ENCODE data around the gene GINS3. TPM values are rescaled to one million over a fixed set of nuclear protein-coding genes. Genes with fewer than 3 reads are reported as not detected.
"Not testable (repeated sequence)": the region's sequence is repeated elsewhere in the genome, so short reads cannot be mapped to it uniquely, and the experiment has no call there.

Gene GINS3
- total RNA-seq, 4 donors from 2014 or later: 2.6 to 9.6 (median 6.8) TPM

DNA sequence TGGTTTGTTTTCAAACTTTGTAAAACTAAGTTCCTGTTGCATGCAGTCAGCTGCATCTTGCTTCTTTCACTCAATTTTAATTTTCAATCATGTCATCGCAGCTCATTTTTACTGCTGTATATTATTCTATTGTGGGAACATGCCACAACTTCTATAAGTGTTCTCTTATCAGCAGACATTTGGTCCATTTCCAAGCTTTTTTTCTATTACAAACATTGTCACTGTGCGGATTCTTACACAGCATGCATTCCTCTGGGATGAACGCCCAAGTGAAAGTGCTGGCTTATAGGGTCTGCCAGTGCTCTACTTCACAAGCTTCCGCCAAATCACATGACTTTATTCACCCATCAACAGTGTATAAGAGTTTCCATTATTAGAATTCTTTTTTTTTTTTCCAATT, 22.7 kb downstream of the GINS3 start:
- H3K27me3 ChIP-seq: no peaks in the 10 kb centered on the region
- DNase-seq (ENCODE audit: low spot score in 2 of 2): no peak
- no peak overlapping the region for H3K27ac ChIP-seq
- H3K4me3 ChIP-seq: no peak overlapping the region
- no peaks in the 10 kb centered on the region for H3K9me3 ChIP-seq
- H3K4me1 ChIP-seq: peaks cover 43% of the 10 kb centered on the region
- WGBS: 66% methylated on average over 4 of the region's 4 CpGs
- no peak for TF ChIP-seq CTCF (IDR thresholded peaks at IDR 0.05)
- no peaks in the 10 kb centered on the region for H3K36me3 ChIP-seq

DNA sequence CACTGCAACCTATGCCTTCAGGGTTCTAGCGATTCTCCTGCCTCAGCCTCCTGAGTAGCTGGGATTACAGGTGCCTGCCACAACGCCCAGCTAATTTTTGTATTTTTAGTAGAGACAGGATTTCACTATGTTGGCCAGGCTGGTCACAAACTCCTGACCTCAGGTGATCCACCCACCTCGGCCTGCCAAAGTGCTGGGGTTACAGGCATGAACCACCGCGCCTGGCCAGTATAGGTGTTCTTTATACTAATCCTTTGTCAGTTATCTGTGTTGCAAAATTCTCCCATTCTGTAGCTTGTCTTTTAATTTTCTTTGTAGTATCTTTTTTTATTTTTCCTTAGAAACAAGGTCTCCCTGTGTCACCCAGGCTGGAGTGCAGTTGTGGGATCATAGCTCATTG, 23.7 kb downstream of the GINS3 start:
- H3K4me3 ChIP-seq; H3K27me3 ChIP-seq; H3K36me3 ChIP-seq; H3K27ac ChIP-seq; DNase-seq (ENCODE audit: low spot score in 2 of 2); H3K9me3 ChIP-seq: not testable (repeated sequence)
- WGBS: 88% methylated on average over 5 of the region's 5 CpGs
- peaks cover 36% of the 10 kb centered on the region for H3K4me1 ChIP-seq

- WGBS: 93% methylated on average over 10 of the region's 10 CpGs
- DNase-seq (ENCODE audit: low spot score in 2 of 2): no peak
- Histone ChIP-seq H3K4me1 (peaks cover 35% of the 10 kb centered on the region), H3K4me3 (no peak overlapping the region), H3K9me3 (no peaks in the 10 kb centered on the region), H3K27ac (no peak overlapping the region), H3K36me3 (no peaks in the 10 kb centered on the region), H3K27me3 (no peaks in the 10 kb centered on the region)
- no peak for TF ChIP-seq CTCF (IDR thresholded peaks at IDR 0.05)
- no peak for TF ChIP-seq EP300 (IDR thresholded peaks at IDR 0.05)
- TF ChIP-seq POLR2A (IDR thresholded peaks at IDR 0.05): no peak
- TF ChIP-seq POLR2AphosphoS5 (IDR thresholded peaks at IDR 0.05): no peak
These were observed 24.8 kb downstream of the GINS3 start for GRCh38 chr16:58417035-58417434.

GRCh38 chr16:58417600-58417999, 25.3 kb downstream of the GINS3 start:
- no peaks in the 10 kb centered on the region for H3K27me3 ChIP-seq
- DNase-seq (ENCODE audit: low spot score in 2 of 2): no peak
- 44% methylated on average over 5 of the region's 5 CpGs for WGBS

GRCh38 chr16:58418026-58418425, 25.8 kb downstream of the GINS3 start:
- Histone ChIP-seq H3K4me1 (peaks cover 35% of the 10 kb centered on the region), H3K27ac (no peak overlapping the region), H3K4me3 (no peak overlapping the region), H3K9me3 (no peaks in the 10 kb centered on the region), H3K27me3 (no peaks in the 10 kb centered on the region), H3K36me3 (no peaks in the 10 kb centered on the region)
- TF ChIP-seq CTCF (IDR thresholded peaks at IDR 0.05) (no peak), EP300 (IDR thresholded peaks at IDR 0.05) (no peak), POLR2A (IDR thresholded peaks at IDR 0.05) (no peak), POLR2AphosphoS5 (IDR thresholded peaks at IDR 0.05) (no peak)
- 90% methylated on average over 7 of the region's 7 CpGs for WGBS
- no peak for DNase-seq (ENCODE audit: low spot score in 2 of 2)

More at GRCh38 chr16:58417600-58417999, 25.3 kb downstream of the GINS3 start:
- no peak for TF ChIP-seq EP300 (IDR thresholded peaks at IDR 0.05)
- no peak for TF ChIP-seq CTCF (IDR thresholded peaks at IDR 0.05)
- peaks cover 35% of the 10 kb centered on the region for H3K4me1 ChIP-seq
- no peaks in the 10 kb centered on the region for H3K36me3 ChIP-seq
- no peak overlapping the region for H3K27ac ChIP-seq
- H3K9me3 ChIP-seq: no peaks in the 10 kb centered on the region
- no peak overlapping the region for H3K4me3 ChIP-seq

DNA sequence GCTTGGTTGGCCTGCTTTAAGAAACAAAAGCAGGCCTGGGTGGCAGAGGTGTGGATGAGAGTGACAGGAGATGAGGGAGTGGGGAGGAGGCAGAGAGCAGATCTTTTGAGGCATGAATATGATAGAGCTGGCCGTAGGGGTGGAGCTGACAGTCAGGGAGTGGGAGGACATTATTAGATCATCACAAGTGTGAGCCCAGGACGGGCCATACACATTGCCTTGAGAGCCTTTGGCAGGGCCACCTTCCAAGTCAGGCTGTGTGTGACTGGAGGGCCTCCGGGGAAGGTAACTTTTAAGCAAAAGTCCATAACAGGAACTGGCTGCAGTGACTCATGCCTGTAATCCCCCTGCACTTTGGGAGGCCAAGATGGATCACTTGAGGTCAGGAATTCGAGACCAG, 26.3 kb downstream of the GINS3 start:
- Histone ChIP-seq H3K36me3 (no peaks in the 10 kb centered on the region), H3K4me3 (no peak overlapping the region), H3K27me3 (no peaks in the 10 kb centered on the region), H3K4me1 (peaks cover 35% of the 10 kb centered on the region), H3K27ac (no peak overlapping the region), H3K9me3 (no peaks in the 10 kb centered on the region)
- TF ChIP-seq POLR2AphosphoS5 (IDR thresholded peaks at IDR 0.05): no peak
- no peak for TF ChIP-seq CTCF (IDR thresholded peaks at IDR 0.05)
- TF ChIP-seq EP300 (IDR thresholded peaks at IDR 0.05): no peak
- no peak for TF ChIP-seq POLR2A (IDR thresholded peaks at IDR 0.05)
- WGBS: 39% methylated on average over 4 of the region's 4 CpGs
- DNase-seq (ENCODE audit: low spot score in 2 of 2): no peak

Measured in suprapubic skin (tissue), 4 donors.